ENCODE results near the gene GNL1.

- no peak for TF ChIP-seq CTCF (IDR thresholded peaks at IDR 0.05; ENCODE audit: insufficient read depth, low read length)
- TF ChIP-seq REST (IDR thresholded peaks at IDR 0.05; ENCODE audit: insufficient replicate concordance, low read depth) = no peak
- TF ChIP-seq GABPA (IDR thresholded peaks at IDR 0.05; ENCODE audit: low read depth) = no peak
These were observed 9.5 kb upstream of the GNL1 start for GRCh38 chr6:30565772-30566171.
